RWPE2 (cell line): ENCODE results near the gene NFYA.

Source experiments
- ATAC-seq: fragments of 200-7000 bp; cut with Tn5 transposase; 3 replicates; pipeline ENCODE4 v1.9.1; 2021; ENCODE audit warnings: low read depth
- DNase-seq: peaks from one replicate; pipeline ENCODE4 v3.0.0-alpha.2; 2020; ENCODE audit warnings: low spot score
- H3K27ac ChIP-seq: fragments of 450-650 bp; 2 replicates; pipeline ENCODE4 v1.5.1; 2017; ENCODE audit warnings: mild to moderate bottlenecking; ENCODE audit not compliant: poor library complexity, severe bottlenecking
- H3K27me3 ChIP-seq: fragments of 250-450 bp; sonication (Bioruptor Pico); 2 replicates; pipeline ENCODE4 v1.5.1; 2021; ENCODE audit warnings: mild to moderate bottlenecking, moderate library complexity; ENCODE audit not compliant: insufficient read depth, poor library complexity, severe bottlenecking
- H3K36me3 ChIP-seq: fragments of 250-450 bp; sonication (Bioruptor Pico); 2 replicates; pipeline ENCODE4 v1.5.1; 2020; ENCODE audit warnings: low read depth, mild to moderate bottlenecking, moderate library complexity
- H3K4me1 ChIP-seq: fragments of 250-450 bp; sonication (Bioruptor Pico); 2 replicates; pipeline ENCODE4 v1.5.1; 2021; ENCODE audit warnings: mild to moderate bottlenecking, moderate library complexity; ENCODE audit not compliant: insufficient read depth, poor library complexity, severe bottlenecking
- H3K4me3 ChIP-seq: fragments of 250-450 bp; sonication (Bioruptor Pico); 2 replicates; pipeline ENCODE4 v1.5.1; 2021; ENCODE audit warnings: mild to moderate bottlenecking, moderate library complexity; ENCODE audit not compliant: severe bottlenecking
- H3K9me3 ChIP-seq: fragments of 250-450 bp; sonication (Bioruptor Pico); 2 replicates; pipeline ENCODE4 v1.5.1; 2021; ENCODE audit warnings: mild to moderate bottlenecking, moderate library complexity; ENCODE audit not compliant: severe bottlenecking
- TF ChIP-seq, protein P1 (sequence below): fragments of 450-650 bp; IDR thresholded peaks from one replicate; pipeline ENCODE4 v1.5.1; 2017; ENCODE audit warnings: mild to moderate bottlenecking, moderate library complexity; ENCODE audit not compliant: poor library complexity, severe bottlenecking

NFYA gene

GRCh38 chr6:41051873-41052272 lies 20.9 kb upstream of the NFYA start:
- Histone ChIP-seq H3K9me3 (no peaks in the 10 kb centered on the region), H3K4me3 (no peak overlapping the region), H3K27ac (no peak overlapping the region), H3K27me3 (no peaks in the 10 kb centered on the region), H3K36me3 (no peaks in the 10 kb centered on the region), H3K4me1 (no peaks in the 10 kb centered on the region)
- ATAC-seq = no peak
- TF ChIP-seq, protein P1, sequence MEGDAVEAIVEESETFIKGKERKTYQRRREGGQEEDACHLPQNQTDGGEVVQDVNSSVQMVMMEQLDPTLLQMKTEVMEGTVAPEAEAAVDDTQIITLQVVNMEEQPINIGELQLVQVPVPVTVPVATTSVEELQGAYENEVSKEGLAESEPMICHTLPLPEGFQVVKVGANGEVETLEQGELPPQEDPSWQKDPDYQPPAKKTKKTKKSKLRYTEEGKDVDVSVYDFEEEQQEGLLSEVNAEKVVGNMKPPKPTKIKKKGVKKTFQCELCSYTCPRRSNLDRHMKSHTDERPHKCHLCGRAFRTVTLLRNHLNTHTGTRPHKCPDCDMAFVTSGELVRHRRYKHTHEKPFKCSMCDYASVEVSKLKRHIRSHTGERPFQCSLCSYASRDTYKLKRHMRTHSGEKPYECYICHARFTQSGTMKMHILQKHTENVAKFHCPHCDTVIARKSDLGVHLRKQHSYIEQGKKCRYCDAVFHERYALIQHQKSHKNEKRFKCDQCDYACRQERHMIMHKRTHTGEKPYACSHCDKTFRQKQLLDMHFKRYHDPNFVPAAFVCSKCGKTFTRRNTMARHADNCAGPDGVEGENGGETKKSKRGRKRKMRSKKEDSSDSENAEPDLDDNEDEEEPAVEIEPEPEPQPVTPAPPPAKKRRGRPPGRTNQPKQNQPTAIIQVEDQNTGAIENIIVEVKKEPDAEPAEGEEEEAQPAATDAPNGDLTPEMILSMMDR = no peak
- DNase-seq = no peak

DNA sequence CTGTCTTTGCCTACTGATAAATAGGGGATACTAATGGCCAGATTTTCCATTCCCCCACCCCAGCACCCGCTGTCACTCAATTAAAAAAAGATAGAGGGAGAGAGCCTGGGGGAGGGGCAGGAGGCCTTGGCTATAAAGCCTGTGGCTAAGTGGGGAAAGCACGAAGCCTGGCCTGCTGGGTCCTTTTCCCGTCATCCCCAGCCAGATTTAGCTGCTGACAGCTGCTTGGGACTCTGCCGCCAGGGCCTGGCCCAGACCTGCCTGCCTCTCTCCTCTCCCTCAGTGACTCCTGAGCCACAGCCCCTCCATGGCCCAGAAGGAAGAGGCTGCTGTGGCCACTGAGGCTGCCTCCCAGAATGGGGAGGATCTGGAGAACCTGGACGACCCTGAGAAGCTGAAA lies 19.7 kb upstream of the NFYA start, which contains the start of gene APOBEC2:
Gene APOBEC2 (plus strand): TSS at position 162 of the 400 bp plus-strand sequence. CDS start 146 bp downstream, at position 308.
- TF ChIP-seq, protein P1 = no peak
- DNase-seq (no peak), ATAC-seq (no peak)
- Histone ChIP-seq H3K4me3 (no peak within 1 kb of the TSS), H3K27ac (no peak within 1 kb of the TSS), H3K27me3 (no peaks in the 10 kb centered on the region), H3K9me3 (no peaks in the 10 kb centered on the region), H3K36me3 (no peaks in the 10 kb centered on the region), H3K4me1 (no peaks in the 10 kb centered on the region)

- Histone ChIP-seq H3K27ac (no peak overlapping the region), H3K36me3 (no peaks in the 10 kb centered on the region), H3K27me3 (no peaks in the 10 kb centered on the region), H3K4me3 (no peak overlapping the region), H3K9me3 (no peaks in the 10 kb centered on the region), H3K4me1 (no peaks in the 10 kb centered on the region)
- DNase-seq (no peak), ATAC-seq (no peak)
- TF ChIP-seq, protein P1 = no peak
Measured at GRCh38 chr6:41054511-41054910, 18.3 kb upstream of the NFYA start.

DNA sequence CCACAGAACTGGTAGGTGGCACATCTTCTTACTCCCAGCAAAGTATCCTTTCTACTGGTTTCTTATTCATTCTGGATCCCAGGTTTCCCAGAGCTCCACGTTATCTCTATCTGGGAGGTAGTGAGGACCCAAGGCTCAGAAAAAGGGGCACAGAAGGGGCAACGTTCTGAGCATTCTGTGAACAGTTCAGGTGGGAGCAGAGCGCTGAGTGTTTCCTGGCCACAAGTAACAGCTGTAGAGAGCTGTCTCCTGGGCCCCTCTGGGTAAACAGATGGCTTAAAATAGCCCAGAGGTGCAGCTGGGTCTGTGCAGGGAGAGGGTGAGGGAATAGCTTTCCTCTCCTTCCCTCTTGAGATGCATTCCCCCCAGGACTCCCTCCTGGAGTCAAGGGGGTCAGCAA lies 17.6 kb upstream of the NFYA start:
- DNase-seq = no peak
- TF ChIP-seq, protein P1 = no peak
- H3K9me3 ChIP-seq = no peaks in the 10 kb centered on the region

DNA sequence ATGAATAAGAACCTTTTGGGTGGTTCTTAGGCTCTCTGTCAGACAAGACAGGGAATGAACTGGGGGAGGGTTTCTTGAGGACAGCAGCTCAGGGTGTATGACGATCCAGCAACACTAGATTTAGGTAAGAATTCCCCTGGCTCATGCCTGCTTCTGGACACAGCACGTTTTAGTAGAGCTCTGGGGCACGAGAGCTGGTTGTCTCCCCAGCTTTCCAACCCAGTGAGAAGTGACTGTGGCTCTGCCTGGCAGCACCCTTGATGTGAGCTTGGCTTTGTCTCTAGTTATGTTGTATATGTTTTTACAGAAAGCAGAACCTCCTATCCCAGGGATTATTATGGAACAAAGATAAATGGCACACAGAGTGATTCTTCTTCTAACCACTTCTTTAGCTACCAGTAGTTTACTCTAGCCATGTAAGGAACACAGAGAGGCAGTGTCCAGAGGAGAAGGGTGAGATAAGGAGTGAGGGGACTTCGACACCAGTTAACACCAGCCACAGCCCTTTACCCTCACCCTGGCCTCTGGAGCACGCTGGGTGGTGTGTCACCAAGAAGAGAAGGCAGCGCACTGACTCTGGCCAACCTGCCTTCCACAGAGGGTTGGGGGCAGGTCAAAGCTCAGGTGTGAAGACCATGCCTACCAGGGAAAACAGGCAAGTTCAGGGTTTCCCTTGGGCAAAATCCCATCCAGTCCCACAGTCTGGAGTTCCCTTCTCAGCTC lies 15.8 kb upstream of the NFYA start:
- Histone ChIP-seq H3K27ac (no peak overlapping the region), H3K27me3 (no peaks in the 10 kb centered on the region), H3K4me3 (no peak overlapping the region), H3K36me3 (no peaks in the 10 kb centered on the region), H3K4me1 (no peaks in the 10 kb centered on the region), H3K9me3 (no peaks in the 10 kb centered on the region)
- ATAC-seq (no peak), DNase-seq (no peak)
- TF ChIP-seq, protein P1 = no peak

More for the DNA sequence above, 17.6 kb upstream of the NFYA start:
- H3K27me3 ChIP-seq = no peaks in the 10 kb centered on the region
- no peak overlapping the region for H3K4me3 ChIP-seq
- no peak overlapping the region for H3K27ac ChIP-seq
- H3K36me3 ChIP-seq = no peaks in the 10 kb centered on the region
- no peaks in the 10 kb centered on the region for H3K4me1 ChIP-seq
- peak; percentile 34; the same call in 1 of the 3 replicates for ATAC-seq
